Measurements from ENCODE around the gene SMARCB1.

Gene SMARCB1

DNA sequence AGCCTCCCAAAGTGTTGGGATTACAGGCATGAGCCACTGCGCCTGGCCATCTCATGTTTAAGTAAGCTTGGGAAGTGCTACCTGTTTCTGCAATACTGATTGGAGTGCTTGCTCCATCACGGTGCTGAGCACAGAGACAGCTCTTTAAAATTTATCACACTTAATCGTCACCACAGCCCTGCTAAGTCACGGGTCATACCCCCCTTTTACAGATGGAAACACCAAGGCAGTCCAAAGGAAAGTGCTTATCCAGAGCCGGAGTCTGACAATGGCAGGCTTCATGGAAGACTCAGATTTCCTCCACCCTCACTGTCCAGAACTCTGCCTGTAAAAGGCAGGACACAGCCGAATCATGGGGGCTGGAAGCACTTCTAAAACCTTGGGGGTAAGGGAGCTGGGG, 26.7 kb upstream of the SMARCB1 start:
- H3K4me3 ChIP-seq (ENCODE audit: low read depth, low read length), result no peak overlapping the region

DNA sequence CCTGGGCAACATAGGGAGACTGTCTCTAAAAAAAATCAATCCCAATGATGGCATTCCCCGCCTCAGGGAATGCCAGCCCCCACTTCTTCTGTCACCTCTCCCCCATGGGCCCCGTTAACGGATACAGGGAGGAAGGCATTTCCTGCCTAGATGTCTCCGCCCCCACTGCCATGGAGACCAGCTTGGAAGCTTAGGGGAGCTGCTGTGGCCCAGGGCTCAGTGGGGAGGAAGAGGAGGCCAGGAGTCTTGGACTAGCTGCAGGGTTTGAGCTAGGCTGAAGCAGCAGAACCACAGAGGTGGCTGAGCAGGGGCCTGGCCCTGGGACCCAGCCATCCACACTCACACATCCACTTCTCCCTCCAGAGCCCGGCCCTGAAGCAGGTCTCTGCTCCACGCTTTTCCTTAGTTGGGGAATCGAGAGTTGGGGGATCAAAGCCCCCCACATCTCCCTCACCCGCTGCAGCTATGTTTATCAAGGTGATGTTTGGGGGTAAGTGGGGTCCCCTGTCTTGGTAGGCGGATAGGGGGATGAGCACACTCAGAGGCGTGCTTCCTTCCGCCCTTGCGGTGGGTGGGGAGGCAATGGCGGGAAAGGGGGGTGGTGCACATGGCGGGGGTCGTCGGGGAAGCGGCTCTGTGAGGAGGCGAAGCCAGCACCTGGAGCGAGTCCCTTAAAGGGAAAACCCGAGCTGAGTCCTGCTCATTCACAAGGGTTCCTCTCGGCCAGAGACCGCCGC, 23.8 kb upstream of the SMARCB1 start, which contains the start of gene C22orf15:
C22orf15 (plus strand) TSS at position 149 of the 737 bp plus-strand sequence; CDS start at position 466, 317 bp downstream.
- H3K4me3 ChIP-seq (ENCODE audit: low read depth, low read length), result peak within 1 kb of the TSS; percentile 18

DNA sequence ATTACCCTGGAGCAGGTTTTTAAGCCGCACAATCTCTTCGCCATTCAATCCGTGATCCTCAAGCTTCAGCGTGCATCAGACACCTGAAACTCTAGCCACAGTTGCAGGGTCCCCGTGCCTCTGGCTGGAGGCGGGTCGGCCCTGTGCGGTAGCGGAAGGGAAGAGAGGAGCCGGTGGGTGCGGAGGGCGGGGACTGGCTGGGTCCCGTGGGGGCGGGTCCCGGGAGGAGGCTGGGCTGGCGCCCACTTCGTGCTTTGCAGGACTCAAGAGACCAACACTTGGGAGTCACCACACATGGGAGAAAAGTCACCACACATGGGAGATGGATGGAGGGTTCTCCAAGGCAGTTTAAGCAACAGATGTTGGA, 23.2 kb upstream of the SMARCB1 start:
- peak overlapping the region; percentile 18 for H3K4me3 ChIP-seq (ENCODE audit: low read depth, low read length)

DNA sequence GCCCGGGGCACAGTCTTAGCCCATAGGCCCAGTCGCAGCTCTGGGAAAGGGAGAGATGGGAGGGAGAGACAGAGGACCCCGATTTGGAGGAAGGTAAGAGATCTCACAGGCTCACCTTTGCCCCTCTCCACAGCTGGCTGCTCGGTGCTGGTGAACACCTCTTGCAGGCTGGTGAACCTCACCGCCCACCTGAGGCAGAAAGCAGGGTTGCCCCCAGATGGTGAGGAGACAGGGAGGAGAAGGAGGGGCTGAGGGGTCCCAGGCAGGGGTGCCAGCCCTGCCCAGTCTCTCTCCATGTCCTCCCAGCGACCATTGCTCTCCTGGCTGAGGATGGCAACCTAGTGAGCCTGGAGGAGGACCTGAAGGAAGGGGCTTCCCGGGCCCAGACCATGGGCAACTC, 22.8 kb upstream of the SMARCB1 start:
- no peak overlapping the region for H3K4me3 ChIP-seq (ENCODE audit: low read depth, low read length)

DNA sequence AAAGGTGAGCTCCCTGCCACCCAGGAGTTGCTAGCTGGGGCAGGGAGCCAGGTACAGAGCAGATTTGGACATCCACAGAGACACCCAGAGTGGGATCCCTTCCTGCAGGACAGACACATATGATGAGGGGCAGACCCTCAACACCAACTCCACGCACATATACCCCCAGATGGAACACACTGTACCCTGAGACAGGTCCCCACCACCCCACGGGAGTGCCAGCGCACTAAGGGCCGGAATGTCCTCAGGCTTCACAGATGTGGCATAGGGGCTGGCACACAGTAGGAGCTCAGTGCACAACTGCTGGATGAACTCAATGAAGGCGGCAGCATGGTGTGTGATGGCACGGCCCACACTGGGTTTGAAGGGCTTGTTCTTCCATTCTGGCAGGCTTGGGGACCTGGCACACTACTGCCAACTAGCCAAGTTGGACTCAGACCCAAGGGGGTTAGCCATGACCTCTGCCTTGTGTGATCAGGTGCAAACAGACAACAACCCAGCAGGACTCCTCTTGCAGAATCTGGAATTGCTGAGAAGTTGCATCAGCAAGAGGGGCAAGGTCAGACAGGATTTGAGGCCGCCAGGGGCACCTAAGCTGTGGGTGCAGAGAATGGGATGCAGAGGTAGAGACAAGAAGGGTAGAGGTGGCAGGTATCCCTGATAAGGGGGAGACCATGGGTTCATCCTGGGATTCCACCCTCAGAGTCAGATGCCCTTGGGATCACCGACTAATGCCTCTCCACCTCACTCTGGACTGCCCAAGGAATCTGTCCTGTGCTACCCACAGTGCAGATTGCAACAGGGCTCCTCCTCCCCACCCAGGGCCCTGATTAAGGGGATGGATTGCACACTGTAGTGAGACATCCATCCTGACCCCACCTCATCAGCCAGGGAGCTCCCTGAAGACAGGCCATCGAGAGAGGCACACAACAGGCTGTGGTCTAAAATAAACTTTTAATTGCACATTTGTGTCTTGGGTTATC, 21.6 kb upstream of the SMARCB1 start:
- no peak overlapping the region for H3K4me3 ChIP-seq (ENCODE audit: low read depth, low read length)

DNA sequence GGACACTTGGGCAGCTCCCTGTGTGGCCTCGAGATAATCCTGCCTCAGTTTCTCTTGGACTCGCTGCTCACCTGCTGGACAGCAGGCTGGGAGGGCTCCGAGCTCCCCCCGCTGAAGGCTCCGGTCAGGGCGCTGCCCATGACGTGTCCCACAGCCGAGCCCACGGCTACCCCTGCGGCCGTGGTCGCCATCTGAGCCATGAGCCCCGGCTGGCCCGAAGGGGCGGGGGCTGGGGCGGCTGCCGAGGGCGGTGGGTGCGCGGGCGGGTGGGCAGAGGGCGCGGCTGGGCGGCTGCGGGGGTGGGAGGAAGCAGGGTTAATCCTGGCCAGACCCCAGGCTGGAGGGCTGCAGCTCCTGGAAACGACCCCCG, 19.5 kb upstream of the SMARCB1 start:
- peak overlapping the region; percentile 67 for H3K4me3 ChIP-seq (ENCODE audit: low read depth, low read length)

DNA sequence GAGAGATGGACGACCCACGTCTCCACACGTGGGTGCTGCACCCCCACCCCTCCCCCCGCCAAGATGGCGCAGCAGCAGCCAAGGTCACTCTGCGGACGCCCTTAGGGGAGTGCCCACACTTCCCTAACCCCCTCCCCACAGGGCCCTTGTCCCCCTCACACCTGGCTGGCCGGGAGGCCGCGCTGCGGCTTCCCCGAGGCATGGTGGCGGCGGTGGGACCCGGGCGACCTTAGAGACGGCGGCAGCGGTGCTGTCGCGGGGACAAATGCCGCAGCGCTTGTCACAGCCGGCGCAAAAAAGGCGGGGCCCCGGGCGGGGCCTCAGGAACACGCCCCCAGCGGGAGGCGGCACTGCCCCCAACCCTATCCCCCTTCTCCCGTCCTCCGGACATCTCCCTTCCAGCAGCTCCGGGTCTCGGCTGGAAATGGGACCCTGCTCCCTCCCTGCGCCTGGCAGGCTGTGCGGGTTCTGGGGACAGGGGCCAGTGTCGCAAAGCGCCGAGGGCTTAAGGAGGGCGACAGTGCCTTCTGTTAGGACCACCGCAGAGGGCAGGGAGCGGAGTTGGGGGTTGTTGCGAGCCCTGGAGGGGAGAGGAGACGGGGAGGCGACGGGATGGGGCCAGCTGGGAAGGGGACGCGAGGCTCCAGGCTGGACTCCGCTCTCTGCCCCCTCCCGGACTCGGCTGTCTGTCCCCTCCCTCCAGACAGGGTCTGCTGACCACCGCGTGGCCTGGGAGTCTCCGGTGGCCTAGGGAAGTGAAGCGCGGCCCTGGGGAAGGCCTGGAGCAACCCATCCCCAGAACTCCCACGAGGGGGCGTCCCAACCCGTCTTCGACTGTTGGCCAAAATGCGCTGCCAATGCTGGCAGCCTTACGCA, 18.9 kb upstream of the SMARCB1 start, which contains the start of gene CHCHD10:
CHCHD10 (minus strand) TSS at position 300 of the 876 bp plus-strand sequence; CDS start at position 202, 98 bp downstream.
- peak within 1 kb of the TSS; percentile 67 for H3K4me3 ChIP-seq (ENCODE audit: low read depth, low read length)

DNA sequence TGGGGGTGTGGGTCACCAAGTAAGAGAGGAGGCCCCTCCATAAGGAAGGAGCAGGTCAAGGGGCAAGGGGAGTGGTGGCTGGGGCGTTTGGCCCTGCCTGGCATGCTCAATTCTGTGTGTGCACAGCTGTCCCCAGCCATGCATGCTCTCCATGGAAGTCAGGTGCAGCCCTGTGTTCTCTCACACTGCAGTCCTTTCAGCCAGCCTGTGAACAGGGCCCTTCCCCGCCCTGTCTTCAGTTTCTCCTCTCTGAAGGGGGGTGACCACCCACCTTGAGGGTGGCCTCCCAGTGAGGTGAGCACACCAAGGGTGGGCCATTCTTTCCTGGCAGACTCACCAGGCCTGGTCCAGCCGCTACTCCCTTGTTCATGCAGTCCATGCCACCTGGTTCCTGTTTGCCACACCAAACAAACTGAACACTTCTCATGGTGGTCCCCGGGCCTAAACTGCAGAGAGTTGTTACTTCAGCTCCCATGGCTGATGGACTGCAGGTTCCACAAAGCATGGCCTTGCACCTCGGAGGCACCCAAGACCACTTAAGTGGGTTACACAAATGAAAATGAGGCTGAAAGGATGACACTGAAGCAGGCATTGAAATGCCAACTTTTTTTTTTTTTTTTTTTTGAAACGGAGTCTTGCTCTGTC, 17.3 kb upstream of the SMARCB1 start:
- H3K4me3 ChIP-seq (ENCODE audit: low read depth, low read length), result no peak overlapping the region

DNA sequence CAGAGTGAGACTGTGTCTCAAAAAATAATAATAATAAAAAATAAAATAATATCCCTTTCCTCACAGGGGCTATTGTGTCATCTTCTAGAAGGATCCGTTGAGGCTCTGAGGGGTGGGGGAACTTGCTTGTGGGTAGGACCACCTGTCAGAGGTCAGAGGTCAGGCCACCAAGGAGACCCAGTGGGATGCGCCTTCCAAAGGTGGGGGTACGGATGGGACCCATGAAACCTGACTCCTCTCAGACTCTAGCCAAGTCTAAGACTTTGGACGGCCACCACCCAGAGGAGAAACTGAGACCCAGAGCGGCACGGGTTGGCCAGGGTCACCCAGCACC, 14.5 kb upstream of the SMARCB1 start:
- peak overlapping the region; percentile 17 for H3K4me3 ChIP-seq (ENCODE audit: low read depth, low read length)

DNA sequence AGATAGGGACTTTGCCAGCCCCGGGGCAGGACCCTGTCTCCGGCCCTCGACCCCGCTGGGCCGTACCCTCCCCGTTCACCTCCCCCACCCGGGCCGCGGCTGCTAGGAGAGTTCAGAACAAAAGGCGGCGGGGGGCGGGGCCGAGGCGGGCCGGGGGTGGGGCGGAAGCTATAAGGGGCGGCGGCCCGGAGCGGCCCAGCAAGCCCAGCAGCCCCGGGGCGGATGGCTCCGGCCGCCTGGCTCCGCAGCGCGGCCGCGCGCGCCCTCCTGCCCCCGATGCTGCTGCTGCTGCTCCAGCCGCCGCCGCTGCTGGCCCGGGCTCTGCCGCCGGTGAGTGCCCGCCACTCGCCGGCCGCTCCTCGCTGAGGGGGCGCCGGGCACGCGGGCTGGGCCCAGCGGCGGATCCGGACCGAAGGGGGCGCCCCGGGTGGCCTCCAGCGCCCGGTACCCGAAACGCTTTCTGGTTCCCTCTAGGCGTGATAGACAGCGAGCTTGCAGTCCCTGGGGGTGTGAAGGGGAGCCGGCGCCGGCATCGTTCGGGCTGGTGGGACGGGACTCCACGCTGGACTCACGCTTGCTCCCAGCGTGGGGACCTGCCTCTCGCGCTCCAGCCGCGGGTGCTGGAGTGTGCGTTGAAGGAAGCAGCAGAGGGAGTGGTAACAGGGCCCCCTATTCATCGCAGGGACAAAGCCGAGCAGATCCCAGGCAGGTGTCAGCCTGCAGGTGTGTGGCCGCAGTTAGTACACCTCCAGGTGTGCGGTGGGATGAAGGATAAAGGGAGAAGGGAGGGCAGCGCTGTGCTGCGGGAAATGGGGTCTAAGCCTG, 13.9 kb upstream of the SMARCB1 start, which contains the start of gene MMP11:
MMP11 (plus strand) TSS at position 201 of the 825 bp plus-strand sequence; CDS start at position 223, 22 bp downstream.
- peak within 1 kb of the TSS; percentile 33 for H3K4me3 ChIP-seq (ENCODE audit: low read depth, low read length)

DNA sequence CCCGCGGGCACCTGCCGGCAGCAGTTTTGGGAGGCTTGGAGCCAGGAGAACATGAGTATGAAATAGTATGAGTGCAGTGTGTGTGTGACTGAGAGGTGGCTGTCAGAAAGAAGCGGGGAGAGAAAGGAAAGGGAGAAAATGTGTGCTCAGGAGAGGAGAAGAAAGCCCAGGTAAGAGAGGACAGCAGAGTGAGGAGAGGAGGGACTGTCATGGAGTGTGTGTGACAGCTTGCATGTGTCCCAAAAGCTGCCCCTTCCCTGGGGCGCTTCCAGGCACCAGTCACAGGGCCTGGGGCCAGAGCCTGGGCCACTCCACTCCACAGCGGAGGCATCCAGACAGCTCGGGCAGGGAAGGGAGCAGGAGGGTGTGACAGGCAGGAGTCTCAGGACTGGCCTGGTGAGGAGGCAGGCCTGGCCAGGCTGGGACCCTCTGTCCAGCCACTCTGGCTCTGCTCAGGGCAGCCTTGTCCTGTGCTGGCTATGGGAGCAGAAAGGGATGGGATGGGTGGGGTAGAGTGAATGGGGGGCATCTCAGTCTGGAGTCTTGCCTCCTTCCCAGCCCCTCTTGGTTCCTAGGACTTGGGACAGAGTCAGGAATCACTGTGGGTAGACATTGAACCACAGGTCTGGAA, 13.2 kb upstream of the SMARCB1 start:
- H3K4me3 ChIP-seq (ENCODE audit: low read depth, low read length), result peak overlapping the region; percentile 33

DNA sequence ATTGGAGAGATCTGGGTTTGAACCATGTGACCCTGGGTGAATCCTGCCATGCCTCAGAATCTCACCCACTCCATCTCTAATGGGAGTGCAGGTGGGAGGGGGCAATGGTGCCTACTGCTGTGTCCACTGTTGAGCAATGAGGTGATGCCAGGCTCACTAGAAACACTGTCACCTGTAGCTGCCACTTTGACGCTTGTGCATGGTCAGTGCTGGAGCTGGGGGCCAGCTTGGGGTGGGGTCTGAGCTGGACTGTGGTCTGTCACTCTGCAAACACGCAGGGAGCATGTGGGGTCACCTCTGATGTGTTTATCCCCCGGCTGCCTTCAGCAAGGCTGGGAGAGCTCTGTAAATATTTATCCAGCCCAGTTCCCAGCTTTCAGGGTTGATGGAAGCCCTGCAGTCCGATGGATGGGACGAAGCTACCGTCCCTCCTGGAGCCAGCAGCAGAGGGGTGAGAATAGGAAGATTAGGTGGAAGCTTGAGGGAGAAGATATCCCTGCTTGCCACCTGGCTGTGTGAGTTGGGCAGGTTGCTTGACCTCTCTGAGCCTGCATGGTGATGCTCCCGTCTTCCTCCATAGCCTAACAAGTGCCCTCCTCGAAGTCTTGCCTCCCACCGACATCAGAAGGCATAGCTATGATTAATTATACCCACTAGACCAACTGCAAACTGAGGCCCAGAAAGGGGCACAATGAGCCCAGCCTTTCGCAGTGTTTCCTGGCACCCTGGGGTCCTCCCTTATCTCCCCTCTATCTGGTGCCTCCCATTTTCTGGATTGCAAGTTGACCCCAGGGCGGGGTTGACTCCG, 12.4 kb upstream of the SMARCB1 start:
- no peak overlapping the region for H3K4me3 ChIP-seq (ENCODE audit: low read depth, low read length)

DNA sequence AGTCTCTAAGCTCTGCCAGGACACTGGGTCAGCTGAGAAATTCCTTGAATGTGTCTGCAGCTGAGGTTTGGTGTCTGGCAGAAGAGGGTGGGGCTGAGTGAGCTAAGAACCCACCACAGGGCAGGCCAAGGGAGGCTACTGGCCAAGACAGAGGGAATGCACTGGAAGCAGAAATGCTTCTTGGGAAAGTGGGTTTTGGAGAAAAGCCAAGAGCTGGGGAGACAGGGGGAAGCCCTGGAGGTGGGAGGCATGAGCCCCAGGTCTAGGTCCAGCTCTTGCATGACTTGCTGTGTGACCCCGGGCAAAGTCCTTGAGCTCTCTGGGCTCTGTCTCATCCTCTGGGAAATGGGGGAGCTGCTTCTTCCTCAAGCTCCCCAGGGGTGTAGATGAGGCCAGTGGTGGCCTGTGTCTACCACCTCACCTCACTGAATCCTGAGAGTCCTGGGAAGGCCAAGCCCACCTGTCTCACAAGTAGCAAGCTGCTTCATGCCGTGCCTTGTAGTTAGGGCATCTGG, 11.8 kb upstream of the SMARCB1 start:
- no peak overlapping the region for H3K4me3 ChIP-seq (ENCODE audit: low read depth, low read length)

DNA sequence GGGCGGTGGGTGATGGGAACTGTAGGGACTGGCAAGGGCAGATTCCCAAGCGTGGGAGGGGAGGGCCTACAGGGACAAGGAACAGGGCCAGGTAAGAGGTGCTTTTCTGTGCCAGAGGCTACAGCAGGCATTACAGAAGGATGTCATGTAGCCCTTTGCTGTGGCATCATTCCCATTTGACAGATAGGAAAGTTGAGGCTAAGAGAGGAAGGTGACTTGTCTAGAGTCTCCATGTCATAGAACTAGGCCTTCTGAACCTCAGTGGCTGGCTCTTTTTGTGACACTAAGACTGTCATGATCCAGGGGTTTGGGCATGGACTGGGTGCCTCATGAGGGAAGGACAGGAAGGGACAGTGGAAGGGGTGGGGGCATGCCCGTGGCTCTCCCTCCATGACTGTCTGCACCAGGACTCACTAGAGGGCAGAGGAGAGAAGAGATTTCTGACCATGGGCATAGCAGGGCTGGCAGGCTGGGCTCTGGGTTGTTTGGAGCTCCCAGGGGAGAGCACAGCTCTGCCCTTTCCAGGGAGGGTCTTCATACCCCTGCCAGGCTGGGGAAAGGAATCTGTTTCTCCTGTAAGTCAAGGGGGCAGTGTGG, 10.9 kb upstream of the SMARCB1 start:
- H3K4me3 ChIP-seq (ENCODE audit: low read depth, low read length), result no peak overlapping the region

DNA sequence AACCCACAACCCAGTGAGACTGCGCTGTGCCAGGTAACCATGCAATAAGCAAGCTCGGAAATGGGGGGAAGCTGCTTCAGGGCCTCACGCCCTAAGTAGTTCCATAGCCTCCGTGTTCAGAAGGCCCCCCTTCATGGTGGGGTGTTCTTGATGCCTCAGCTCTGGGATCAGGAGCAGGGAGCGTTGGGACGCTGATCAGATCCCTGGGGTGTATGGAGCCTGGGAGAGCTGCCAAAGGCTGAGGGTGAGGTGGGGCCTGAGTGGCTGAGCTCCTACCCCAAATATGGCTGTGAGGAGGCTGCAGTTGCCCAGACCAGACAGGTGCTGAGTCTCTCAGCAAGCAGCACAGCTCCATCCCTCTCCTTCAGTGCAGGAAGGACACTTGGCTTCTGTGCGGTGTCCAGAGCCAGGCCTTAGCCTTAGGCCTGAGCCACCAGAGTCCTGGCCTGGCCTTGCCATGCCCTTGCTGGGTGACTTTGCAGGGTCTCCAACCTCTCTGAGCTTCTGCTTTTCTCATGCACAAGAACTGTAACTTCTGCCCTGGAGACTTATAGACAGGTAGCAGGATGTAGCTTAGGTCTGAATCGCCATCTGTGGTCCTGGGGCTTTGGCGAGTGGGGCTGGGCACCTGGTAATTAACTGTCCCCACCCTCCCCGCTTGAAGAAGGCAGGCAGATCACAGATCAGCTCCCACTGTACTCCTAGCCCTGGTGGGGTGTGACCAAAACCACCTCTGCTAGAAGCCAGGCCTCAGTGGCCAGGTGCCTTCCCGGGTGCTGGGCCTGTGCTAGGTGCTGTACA, 8.8 kb upstream of the SMARCB1 start:
- no peak overlapping the region for H3K4me3 ChIP-seq (ENCODE audit: low read depth, low read length)

DNA sequence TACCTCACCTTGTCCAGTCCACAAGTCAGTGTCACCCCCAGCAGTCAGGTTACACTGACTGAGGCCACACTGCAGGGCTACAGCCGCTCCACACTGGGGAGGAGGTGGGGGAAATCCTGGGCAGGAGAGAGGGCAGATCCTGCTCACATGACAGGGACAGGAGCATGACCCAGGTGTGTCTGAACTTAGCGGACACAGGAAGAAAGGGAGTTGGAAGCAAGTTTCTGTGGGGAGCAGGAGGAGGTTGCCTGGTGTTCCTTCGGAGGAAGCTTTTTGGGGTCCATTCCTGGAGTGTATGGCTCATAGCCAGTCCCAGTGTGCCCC, 8.2 kb upstream of the SMARCB1 start:
- no peak overlapping the region for H3K4me3 ChIP-seq (ENCODE audit: low read depth, low read length)

DNA sequence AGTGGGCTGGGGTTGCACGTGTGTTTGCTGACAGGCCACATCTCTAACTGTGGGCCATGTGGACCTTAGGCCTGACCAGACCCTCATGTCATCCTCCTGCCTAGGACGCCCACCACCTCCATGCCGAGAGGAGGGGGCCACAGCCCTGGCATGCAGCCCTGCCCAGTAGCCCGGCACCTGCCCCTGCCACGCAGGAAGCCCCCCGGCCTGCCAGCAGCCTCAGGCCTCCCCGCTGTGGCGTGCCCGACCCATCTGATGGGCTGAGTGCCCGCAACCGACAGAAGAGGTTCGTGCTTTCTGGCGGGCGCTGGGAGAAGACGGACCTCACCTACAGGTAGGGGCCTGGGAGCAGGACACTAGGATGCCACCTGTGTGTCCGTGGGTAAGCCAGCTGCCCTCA, 7.7 kb upstream of the SMARCB1 start:
- no peak overlapping the region for H3K4me3 ChIP-seq (ENCODE audit: low read depth, low read length)

All from iPS-11a (cell line).